Adipocyte (in vitro differentiated cells): ENCODE results near the gene GAB1.

Source experiments
- DNase-seq: peaks from one replicate; pipeline ENCODE4 v3.0.0-alpha.2; 2015; ENCODE audit warnings: low read depth
- H3K27me3 ChIP-seq: replicated peaks from 2 replicates; pipeline ENCODE4 v1.7.0; 2013; ENCODE audit warnings: mild to moderate bottlenecking, low read length, moderate library complexity; ENCODE audit not compliant: control insufficient read depth, insufficient read depth
- H3K36me3 ChIP-seq: 2 replicates; pipeline ENCODE4 v1.7.0; 2013; ENCODE audit warnings: low read length, mild to moderate bottlenecking, moderate library complexity; ENCODE audit not compliant: control insufficient read depth, insufficient read depth, severe bottlenecking
- H3K4me1 ChIP-seq: 2 replicates; pipeline ENCODE4 v1.7.0; 2013; ENCODE audit warnings: mild to moderate bottlenecking, low read length, moderate library complexity; ENCODE audit not compliant: control insufficient read depth, insufficient read depth
- H3K4me3 ChIP-seq: 2 replicates; pipeline ENCODE4 v1.7.0; 2013; ENCODE audit warnings: mild to moderate bottlenecking, low read length, moderate library complexity
- H3K9ac ChIP-seq: 2 replicates; pipeline ENCODE4 v1.7.0; 2013; ENCODE audit warnings: mild to moderate bottlenecking, low read length, moderate library complexity
- H3K9me3 ChIP-seq: 2 replicates; pipeline ENCODE4 v1.7.0; 2013; ENCODE audit warnings: mild to moderate bottlenecking, low read length, moderate library complexity; ENCODE audit not compliant: control insufficient read depth

GAB1 gene

GRCh38 chr4:143351149-143351691, 14.5 kb downstream of the GAB1 start:
- no peak overlapping the region for H3K4me3 ChIP-seq
- DNase-seq: no peak

DNA sequence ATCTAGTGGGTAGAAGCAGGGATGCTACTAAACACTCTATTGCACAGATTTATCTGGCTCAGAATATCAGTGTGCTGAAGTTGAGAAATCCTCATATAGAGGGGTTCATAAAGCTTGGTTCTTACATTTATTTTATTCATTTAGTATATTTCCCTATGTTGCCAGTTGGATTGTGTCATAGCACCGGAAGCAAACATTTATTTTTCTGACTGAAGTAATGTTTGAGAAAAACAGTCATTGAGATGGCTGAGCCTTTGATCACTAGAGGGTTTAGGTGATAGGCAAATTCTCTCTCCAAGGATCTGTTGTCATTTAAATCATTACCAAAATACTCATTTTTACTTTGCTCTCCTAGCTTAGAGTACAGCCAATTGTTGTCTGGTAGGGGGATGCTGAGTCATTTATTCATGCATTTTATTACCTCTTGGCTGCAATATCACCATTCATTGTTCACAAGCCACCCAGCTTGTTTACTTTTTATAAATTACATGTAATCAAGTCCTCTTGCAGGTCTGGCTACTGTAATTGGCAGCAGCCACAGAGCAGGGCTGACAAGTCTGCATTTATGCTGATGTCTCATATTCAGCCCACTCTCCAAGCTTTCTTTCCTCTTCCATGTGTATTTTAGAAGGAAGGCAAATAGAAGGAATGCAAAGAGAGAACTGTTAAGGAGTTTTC, 15.2 kb downstream of the GAB1 start:
- no peak for DNase-seq
- H3K4me1 ChIP-seq: peaks cover 21% of the 10 kb centered on the region

More at GRCh38 chr4:143351149-143351691, 14.5 kb downstream of the GAB1 start:
- Histone ChIP-seq H3K36me3 (no peaks in the 10 kb centered on the region), H3K9me3 (no peaks in the 10 kb centered on the region), H3K4me1 (peaks cover 21% of the 10 kb centered on the region), H3K27me3 (no peaks in the 10 kb centered on the region), H3K9ac (no peak overlapping the region)

GRCh38 chr4:143352720-143353119, 16.0 kb downstream of the GAB1 start:
- H3K9ac ChIP-seq: no peak overlapping the region
- H3K36me3 ChIP-seq: no peaks in the 10 kb centered on the region
- no peak for DNase-seq
- peaks cover 21% of the 10 kb centered on the region for H3K4me1 ChIP-seq
- no peak overlapping the region for H3K4me3 ChIP-seq
- no peaks in the 10 kb centered on the region for H3K27me3 ChIP-seq
- H3K9me3 ChIP-seq: no peaks in the 10 kb centered on the region

More for the DNA sequence above, 15.2 kb downstream of the GAB1 start:
- Histone ChIP-seq H3K4me3 (no peak overlapping the region), H3K27me3 (no peaks in the 10 kb centered on the region), H3K36me3 (no peaks in the 10 kb centered on the region), H3K9ac (no peak overlapping the region), H3K9me3 (no peaks in the 10 kb centered on the region)

DNA sequence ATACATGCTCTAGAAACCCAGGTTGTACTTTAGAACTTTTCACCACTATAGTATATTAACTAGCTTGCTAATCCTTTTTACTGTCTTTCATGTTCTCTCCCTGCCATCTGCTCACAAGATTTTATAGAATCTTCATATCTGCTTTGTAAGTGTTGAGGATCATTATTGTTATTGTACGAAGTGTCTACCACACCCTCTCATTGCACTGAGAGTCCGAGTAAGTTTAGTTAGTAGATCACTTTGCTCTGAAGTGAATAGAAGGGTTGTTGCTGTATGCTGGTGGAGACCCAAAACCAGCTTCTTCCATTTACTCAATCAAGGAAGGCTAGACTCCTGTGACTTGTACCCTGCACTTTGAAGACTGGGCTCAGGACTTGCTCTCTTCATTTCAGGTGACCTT, 17.1 kb downstream of the GAB1 start:
- DNase-seq: no peak
- H3K9me3 ChIP-seq: no peaks in the 10 kb centered on the region
- H3K4me1 ChIP-seq: peaks cover 23% of the 10 kb centered on the region
- H3K4me3 ChIP-seq: no peak overlapping the region
- no peaks in the 10 kb centered on the region for H3K27me3 ChIP-seq
- H3K36me3 ChIP-seq: no peaks in the 10 kb centered on the region
- H3K9ac ChIP-seq: no peak overlapping the region

DNA sequence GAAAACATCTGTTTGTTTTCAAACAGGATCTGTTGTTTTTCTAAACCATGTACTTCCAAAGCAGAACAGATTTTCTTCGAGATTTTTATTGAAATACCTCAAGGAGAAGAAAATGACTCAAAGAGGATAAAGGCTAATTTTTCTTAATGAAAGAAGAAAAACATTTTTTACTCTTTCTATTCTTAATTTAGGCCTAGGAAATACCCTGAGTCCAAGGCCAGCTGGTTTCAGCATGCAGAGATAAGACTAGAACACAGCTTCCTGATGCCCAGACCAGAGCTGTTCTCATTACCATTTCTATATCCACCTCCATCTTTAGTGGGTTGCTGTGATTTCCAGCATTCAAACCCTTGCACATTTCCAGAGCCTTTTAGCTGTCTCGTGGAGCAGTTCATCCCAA, 18.3 kb downstream of the GAB1 start:
- peak; percentile 59 for DNase-seq

DNA sequence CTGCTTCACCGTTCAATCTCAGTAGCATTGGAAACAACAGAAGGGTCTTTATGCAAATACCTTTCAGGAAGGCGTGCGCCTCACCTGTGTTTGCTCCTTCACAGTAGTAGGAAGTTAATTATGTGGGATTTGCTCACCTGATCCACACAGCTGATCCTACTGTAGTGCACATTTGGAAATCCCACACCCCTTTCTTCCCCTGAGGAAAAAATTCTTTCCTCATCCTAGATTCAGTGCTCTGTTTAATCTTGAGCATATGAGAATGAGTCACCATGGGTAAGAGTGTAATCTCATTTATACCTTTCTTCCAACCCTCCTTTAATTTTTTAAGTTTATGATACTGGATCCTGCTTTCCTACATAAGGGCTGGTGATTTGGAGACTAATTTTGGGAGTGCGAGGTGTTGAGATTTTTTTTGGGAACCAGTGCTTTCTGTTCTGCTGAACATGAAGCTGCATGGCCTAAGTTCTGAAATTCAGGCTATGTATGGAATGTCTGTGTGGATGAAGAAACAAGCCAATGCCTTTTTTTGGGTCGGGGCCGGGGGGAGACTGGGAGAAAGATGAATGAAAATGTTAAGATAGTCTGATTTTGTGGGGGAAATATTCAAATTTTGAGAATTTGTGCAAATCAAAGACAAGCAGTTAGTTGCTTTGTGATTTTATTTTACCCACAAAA, 19.0 kb downstream of the GAB1 start:
- DNase-seq: peak; percentile 72
- no peaks in the 10 kb centered on the region for H3K36me3 ChIP-seq
- H3K4me3 ChIP-seq: no peak overlapping the region
- no peak overlapping the region for H3K9ac ChIP-seq
- H3K4me1 ChIP-seq: peaks cover 39% of the 10 kb centered on the region
- no peaks in the 10 kb centered on the region for H3K27me3 ChIP-seq
- no peaks in the 10 kb centered on the region for H3K9me3 ChIP-seq

More for the DNA sequence above, 18.3 kb downstream of the GAB1 start:
- no peak overlapping the region for H3K9ac ChIP-seq
- H3K4me1 ChIP-seq: peaks cover 34% of the 10 kb centered on the region
- H3K36me3 ChIP-seq: no peaks in the 10 kb centered on the region
- no peak overlapping the region for H3K4me3 ChIP-seq
- no peaks in the 10 kb centered on the region for H3K27me3 ChIP-seq
- H3K9me3 ChIP-seq: no peaks in the 10 kb centered on the region

DNA sequence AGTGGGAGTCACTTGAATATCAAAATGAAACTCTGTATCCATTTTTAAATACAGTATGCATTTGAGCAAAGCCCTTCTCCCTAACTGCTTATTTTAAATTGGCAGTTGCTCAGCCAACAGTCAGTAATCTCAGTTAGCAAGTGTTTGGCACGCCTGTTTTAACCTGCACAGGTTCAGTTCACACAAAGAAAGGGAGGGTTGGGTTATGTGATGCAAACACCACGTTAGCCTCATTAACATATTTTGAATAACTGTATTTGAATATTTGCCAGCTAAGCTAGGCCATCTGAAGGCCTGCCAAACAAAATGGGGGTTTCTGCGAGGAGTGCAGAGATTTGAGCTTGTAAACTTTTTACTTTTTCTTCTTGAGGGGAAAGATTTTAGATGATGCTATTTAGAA, 19.8 kb downstream of the GAB1 start:
- Histone ChIP-seq H3K36me3 (no peaks in the 10 kb centered on the region), H3K4me3 (no peak overlapping the region), H3K27me3 (no peaks in the 10 kb centered on the region), H3K4me1 (peaks cover 45% of the 10 kb centered on the region), H3K9ac (no peak overlapping the region), H3K9me3 (no peaks in the 10 kb centered on the region)
- DNase-seq: no peak

DNA sequence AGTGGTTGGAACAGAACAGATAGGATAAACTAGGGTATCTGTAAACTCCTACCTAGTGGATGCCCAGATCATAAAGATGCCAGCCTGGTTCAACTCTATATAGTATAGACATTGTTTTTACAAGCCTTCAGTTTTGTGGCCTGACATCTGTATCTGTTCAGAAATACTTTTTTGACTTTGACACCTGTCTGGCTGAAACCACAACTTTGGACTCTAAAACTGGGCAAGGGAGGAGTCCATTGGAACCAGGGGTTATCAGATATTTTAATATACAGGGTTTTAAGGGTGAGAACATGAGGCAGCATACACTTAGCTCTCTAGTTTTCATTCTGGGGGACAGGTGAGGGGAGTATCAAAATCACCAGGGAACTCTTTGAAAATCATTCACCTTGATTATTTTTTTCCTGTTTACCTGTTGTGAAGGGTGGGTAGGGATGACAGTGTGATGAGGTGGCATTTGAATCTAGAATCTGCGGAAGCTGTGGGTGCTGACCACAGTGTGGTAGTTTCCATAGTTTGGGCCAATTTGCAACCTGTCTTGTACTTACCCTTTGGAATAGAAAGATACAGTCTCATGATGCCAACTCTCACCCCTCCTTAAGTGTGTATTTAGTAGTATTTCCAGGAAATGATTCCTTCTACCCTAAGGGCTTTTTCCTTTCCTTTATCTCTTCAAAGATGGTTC, 20.6 kb downstream of the GAB1 start:
- H3K9ac ChIP-seq: no peak overlapping the region
- H3K9me3 ChIP-seq: no peaks in the 10 kb centered on the region
- H3K36me3 ChIP-seq: no peaks in the 10 kb centered on the region
- H3K4me1 ChIP-seq: peaks cover 37% of the 10 kb centered on the region
- DNase-seq: no peak
- H3K27me3 ChIP-seq: no peaks in the 10 kb centered on the region
- H3K4me3 ChIP-seq: no peak overlapping the region

DNA sequence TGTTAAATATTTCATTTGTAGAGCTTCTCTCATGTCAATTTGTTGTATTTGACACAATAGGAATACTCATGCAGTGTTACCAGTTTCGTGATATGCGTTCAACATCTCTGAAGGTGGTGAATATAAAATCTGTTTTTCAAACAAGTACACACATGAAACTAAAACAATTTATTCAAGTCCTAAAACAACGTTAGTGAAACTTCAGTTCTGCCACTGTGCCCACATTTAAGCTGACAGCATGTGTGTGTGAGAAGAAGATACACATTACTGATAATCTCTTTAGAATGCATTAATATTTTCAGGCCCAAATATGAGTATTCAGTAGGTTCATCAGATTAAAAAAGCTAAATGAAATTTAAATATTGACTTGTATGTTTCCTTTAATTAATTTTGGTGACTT, 21.7 kb downstream of the GAB1 start:
- H3K9me3 ChIP-seq: no peaks in the 10 kb centered on the region
- no peak overlapping the region for H3K9ac ChIP-seq
- no peak overlapping the region for H3K4me3 ChIP-seq
- H3K27me3 ChIP-seq: no peaks in the 10 kb centered on the region
- no peak for DNase-seq
- no peaks in the 10 kb centered on the region for H3K36me3 ChIP-seq
- H3K4me1 ChIP-seq: peaks cover 33% of the 10 kb centered on the region

GRCh38 chr4:143358923-143359643, 22.4 kb downstream of the GAB1 start:
- Histone ChIP-seq H3K4me1 (peaks cover 33% of the 10 kb centered on the region), H3K9me3 (no peaks in the 10 kb centered on the region), H3K36me3 (no peaks in the 10 kb centered on the region), H3K27me3 (no peaks in the 10 kb centered on the region), H3K9ac (no peak overlapping the region), H3K4me3 (peak overlapping the region; percentile 15)
- DNase-seq: no peak
